Right lobe of liver (tissue), 4 donors: ENCODE results near the gene FBRSL1.

Experiments
- POLR2A ChIP-seq: fragments of 450-650 bp; IDR thresholded peaks from one replicate; pipeline ENCODE4 v1.6.1; 2017; ENCODE audit warnings: antibody characterized with exemption, mild to moderate bottlenecking
- TF ChIP-seq, protein P1 (sequence below), 4 donors: fragments of 200-600 bp in 3 of 4; fragments of 450-650 bp in 1 of 4; IDR thresholded peaks; one replicate each; pipeline versions ENCODE4 v1.5.1 to v1.8.0; 2016 to 2022; ENCODE audit warnings: antibody characterized with exemption in 4 of 4, mild to moderate bottlenecking in 2 of 4
- donor health status: DM: no; HTN: no; CAD: no.
- donor health status: DM: no; HTN: no; CAD: no.
- donor health status: DM: no; HTN: yes; CAD: no.

DNA sequence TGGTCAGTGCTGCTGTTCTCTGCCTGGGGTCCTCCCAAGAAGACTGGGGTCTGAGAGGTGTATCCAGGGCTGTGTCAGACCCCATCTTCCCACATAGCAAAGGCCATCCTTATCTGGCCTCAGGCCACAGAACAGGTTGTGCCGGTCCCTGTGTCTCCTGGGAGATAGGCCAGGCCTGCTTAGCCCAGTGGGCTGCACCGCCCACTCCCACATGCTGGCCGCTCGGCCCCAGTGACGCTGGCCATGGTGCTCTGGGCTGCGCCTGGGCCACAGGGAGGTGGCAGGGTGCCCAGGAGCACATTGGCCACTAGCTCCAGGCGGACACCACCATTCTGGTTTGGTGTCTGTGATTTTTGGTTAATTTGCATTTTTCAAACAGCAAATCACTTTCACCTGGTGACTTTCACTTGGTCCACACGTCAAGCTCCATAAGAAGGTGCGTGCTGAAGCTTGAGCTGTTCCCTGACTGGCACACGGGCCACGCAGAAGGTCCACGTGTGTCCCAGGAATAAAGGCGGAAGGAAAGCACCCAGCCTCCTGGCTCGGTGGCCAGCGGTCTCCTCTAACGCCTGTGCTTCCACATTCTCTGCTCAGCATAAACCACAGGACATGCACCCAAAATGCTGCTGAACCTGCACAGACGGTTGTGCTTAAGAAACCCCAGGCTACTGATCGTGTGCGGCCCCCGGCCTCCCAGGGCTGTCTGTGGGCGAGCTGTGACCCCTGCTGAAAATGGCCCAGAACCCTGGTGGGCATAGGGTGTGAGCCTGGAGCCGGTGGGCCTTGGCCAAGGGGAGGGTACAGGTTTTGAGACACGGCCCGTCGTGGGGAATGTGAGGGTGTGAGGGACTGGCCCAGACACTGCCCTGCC lies 4.6 kb downstream of the FBRSL1 start:
- TF ChIP-seq POLR2A = no peak
- TF ChIP-seq, protein P1, sequence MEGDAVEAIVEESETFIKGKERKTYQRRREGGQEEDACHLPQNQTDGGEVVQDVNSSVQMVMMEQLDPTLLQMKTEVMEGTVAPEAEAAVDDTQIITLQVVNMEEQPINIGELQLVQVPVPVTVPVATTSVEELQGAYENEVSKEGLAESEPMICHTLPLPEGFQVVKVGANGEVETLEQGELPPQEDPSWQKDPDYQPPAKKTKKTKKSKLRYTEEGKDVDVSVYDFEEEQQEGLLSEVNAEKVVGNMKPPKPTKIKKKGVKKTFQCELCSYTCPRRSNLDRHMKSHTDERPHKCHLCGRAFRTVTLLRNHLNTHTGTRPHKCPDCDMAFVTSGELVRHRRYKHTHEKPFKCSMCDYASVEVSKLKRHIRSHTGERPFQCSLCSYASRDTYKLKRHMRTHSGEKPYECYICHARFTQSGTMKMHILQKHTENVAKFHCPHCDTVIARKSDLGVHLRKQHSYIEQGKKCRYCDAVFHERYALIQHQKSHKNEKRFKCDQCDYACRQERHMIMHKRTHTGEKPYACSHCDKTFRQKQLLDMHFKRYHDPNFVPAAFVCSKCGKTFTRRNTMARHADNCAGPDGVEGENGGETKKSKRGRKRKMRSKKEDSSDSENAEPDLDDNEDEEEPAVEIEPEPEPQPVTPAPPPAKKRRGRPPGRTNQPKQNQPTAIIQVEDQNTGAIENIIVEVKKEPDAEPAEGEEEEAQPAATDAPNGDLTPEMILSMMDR (IDR thresholded peaks at IDR 0.05) = no peak
